Measurements from ENCODE around the gene STIM2.

- TF ChIP-seq CTCF (IDR thresholded peaks at IDR 0.05; ENCODE audit: extremely low read depth in 1 of 2, insufficient read depth in 1 of 2, low read depth in 1 of 2, low read length in 2 of 2) (no peak), POLR2A (IDR thresholded peaks at IDR 0.05; ENCODE audit: low read depth, low read length) (no peak), MAX (IDR thresholded peaks at IDR 0.05; ENCODE audit: insufficient read depth, insufficient read length) (no peak), EZH2 (IDR thresholded peaks at IDR 0.05; ENCODE audit: borderline replicate concordance, low read depth, low read length, severe bottlenecking) (no peak)
These were observed 9.5 kb upstream of the STIM2 start for GRCh38 chr4:26851129-26851528.

All from endothelial cell of umbilical vein (primary cell).